Fibroblast of gingiva (primary cell): ENCODE data around the gene RNF40.

Experiments used
- DNase-seq: peaks from one replicate; pipeline ENCODE4 v3.0.0-alpha.2; 2011; ENCODE audit warnings: low read depth

Gene RNF40

DNA sequence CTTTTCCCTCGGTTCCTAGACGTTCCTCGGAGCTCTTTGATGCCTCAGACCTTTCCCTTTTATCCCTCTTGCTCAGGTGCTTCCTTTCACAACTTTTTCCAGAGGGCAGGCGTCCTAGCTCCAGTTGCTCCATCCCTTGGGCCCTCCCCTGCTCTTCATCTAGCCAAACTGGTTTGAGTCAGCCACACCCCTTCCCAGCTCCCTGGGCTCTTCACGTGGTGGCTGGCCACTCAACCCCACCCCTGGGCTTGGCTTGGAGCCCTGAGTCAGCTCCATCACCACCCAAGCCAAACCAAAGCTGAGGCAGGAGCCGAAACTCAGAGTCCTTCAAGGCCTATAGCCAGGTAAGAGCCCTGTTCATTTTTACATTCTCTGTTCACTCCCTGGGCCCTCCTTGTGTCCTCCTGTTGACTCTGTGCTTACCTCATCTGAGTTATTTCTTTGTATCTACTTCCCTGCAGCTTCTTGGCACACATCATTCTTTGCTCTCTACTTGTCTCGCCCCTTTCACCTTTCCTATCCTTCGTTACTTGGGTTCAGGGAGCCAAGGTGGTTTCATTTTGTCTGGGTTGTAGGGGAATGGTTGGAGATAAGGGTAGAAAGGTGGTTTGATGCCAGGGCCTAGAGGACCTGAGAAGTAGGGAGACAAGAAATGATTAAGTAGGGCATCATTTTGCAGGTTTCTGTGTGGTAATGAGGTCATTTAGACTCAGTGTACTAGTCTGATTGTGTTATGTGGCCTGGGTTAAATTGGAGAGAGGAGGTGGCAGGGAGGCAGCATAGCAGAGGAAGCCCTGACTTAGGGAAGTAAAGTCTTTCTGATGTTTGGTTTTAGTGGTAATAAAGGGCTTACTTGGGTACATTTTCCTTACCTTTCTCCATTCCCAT is 21.5 kb upstream of the RNF40 start:
- peak; percentile 86 for DNase-seq

DNA sequence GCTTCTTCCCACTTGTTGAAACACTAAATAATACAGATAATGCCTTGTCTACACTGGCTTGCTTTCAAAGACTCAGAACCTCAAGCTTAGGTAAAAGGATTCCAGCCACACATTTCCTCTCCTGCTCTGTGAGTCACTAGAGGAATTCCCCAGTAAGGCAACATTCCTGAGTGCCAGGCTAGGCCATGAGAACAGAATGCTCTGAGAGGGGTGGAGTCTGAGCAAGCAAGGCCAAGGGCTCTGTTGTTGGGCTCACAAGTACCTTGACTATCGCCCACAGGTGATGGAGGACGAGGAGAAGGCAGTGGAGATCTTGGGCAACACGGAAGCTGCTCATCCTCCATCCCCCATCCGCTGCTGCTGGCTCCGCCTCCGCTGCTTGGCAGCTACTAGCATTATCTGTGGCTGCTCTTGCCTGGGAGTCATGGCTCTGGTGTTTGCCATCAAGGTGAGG is 20.6 kb upstream of the RNF40 start:
- DNase-seq: peak; percentile 63

DNA sequence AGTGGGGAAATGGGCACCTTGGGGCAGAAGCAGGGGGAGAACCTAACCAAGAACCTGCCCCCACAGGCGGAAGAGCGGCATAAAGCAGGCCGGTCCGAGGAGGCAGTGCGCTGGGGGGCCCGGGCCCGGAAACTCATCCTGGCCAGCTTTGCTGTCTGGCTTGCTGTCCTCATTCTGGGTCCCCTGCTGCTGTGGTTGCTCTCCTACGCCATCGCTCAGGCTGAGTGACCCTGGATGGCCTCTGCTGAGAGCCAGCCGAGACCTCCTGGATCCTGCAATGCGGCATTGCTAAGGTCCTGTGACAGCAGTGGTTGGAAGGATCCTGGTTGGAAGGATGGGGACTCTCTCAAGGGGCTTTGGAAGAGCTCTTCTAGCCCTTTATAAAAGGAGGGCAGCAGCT is 18.4 kb upstream of the RNF40 start:
- DNase-seq: no peak

DNA sequence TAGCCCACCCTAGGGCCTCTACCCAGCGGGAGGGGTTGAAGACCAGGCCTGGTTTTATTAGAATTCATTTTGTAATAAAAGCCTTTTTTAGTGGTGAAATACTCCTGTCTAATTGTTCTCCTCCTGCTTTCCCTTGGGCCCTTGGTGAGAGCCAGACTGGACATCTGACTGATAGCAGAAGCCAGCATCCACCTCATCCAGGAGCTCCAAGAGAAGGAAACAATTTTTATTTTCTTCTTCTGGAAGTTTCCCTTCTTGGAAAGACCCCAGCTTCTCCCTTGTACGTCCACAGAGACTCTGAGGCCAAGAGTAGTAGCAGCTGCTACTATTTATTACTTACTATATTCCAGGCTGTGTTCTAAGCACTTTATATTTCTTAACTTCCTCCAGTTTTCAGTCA is 17.9 kb upstream of the RNF40 start:
- DNase-seq: no peak

DNA sequence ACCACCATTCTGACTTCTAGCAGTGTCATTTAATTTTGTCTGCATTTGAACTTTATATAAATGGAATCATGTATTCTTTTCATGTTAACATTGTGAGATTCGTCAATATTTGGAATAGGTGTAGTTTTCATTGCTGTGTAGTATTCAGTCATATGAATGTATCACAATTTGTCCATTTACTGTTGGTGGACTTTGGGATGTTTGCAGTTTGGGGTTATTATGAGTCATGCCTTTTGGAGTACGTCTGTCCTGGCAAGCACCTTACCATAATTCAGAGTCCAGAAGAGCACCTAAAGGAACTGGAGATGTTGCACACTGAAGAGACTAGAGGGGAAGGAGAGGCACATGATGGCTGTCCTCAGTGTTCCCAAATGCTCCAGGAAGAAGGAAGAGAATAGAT is 17.0 kb upstream of the RNF40 start:
- no peak for DNase-seq

DNA sequence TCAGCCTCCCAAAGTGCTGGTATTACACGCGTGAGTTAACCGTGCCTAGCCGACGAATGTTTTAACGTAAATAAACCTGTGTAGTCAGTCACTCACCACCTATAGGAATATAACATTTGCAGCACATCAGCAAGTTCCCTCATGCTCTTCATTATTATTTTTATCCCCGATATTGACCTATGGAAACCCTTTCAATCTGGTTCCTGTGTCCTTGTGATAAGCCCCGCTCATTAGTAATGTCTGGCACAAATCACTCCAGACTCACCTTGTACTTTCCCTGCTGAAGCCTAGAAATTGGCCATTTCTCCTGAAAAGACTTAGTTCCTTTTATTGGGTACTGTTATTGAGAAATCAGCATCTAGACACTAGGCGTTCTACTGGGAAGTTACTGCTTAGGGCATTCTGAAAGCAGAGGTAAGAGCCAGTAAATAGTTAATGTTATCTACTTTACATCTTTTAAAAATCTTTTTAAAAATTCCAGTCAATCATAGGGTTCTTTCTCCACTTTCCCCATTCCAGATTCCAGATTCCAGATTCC is 15.4 kb upstream of the RNF40 start:
- DNase-seq: no peak

DNA sequence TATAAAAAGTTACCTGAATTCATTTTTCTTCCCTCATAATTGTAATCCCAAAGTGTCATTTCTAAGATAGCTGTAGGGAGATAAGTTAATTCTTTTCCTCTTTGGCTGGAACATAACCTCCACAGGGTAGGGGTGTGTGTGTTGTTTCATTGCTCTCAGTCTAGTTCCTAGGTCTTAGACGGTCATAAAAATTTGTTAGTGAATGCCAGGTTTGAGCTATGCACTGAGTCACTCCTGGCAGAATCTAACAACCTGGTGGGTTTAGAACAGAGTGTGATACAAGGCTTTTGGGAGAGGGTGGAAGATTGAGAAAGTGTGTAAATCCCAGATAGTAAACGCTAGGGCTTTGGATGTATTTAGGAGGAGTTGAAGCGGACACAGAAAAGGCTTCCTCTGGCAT is 14.8 kb upstream of the RNF40 start:
- DNase-seq: peak; percentile 20

DNA sequence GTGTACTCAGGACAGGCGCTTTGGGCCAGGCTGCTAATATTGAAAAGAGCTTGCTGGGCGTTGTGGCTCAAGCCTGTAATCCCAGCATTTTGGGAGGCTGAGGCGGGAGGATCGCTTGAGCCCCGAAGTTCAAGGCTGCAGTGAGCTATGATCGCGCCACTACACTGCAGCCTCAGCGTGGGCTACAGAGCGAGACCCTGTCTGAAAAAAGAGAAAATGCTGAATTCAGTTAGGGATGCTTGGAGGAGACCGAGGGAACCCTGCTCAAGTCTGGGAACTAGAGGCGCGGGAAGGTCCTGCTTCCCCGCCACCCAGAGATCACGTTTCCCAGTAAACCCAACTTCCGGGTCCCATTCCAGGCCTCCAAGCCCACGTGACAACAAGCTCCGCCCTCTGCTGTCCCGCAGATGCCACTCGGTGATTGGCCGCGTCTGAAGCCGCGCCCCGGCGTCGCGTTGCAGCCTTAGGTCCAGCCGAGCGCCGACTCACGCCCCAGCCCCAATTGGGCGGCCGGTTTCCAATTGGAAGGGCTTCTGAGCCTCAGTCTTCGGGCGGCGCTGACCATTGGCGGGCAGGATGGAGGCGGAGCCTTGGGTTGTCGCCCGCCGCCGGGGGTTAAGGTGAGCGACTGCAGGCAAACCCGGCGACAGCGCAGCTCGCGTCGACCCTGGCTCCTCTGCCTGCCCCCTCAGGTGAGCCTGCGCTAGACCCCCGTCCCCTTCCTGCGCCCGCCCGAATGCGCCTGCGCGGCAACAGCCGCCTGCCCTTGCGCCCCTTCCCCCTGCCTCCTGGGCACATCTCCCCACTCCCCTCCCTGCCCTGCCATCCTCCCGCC is 14.1 kb upstream of the RNF40 start, which contains the start of gene PHKG2:
TSS of gene PHKG2 (plus strand) at position 627 of the 835 bp plus-strand sequence. CDS start 396 bp downstream, outside the sequence.
- peak; percentile 99 for DNase-seq

DNA sequence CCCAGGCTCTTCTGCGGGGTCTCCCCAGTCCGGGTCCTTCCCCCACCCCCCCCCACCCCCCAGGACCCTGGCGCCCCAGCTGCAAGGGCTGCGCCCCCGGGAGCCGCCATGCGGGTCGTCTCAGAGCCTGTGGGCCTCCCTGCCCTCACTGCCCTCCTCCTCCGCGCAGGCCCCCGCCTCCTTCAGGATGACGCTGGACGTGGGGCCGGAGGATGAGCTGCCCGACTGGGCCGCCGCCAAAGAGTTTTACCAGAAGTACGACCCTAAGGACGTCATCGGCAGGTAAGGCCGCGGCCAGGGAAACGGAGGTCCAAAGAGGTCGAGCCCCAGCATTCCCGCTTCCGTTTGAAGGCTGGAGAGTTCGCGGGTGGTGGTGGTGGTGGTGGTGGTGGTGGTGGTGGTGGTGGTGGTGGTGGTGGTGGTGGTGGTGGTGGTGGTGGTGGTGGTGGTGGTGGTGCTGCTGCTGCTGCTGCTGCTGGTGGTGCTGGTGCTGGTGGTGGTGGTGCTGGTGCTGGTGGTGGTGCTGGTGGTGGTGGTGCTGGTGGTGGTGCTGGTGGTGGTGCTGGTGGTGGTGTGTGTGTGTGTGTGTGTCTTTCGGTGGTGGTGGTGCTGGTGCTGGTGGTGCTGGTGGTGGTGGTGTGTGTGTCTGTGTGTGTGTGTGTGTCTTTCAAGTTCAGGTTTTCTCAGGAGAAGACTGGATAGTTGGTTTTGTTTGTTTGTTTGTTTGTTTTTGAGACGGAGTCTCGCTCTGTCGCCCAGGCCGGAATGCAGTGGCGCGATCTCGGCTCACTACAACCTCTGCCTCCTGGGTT is 13.3 kb upstream of the RNF40 start:
- peak; percentile 29 for DNase-seq

DNA sequence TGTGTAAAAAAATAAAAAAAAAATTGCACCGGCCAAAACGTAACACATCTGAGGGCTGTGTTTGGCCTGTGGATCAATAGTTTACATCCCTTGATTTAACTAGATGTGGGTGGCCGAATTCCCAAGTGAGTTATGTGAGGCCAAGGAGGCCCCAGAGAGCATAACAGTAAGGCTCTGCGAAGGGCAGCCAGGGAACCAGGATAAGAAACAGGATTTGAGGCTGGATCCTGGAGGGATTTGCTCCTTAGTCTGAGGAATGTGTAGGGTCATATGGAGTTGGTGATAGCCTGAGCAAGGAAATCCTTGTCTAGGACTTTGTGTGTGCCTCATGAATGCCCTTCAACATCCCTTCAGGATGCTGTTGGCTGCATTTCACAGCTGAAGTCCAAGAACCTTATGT is 11.9 kb upstream of the RNF40 start:
- no peak for DNase-seq

DNA sequence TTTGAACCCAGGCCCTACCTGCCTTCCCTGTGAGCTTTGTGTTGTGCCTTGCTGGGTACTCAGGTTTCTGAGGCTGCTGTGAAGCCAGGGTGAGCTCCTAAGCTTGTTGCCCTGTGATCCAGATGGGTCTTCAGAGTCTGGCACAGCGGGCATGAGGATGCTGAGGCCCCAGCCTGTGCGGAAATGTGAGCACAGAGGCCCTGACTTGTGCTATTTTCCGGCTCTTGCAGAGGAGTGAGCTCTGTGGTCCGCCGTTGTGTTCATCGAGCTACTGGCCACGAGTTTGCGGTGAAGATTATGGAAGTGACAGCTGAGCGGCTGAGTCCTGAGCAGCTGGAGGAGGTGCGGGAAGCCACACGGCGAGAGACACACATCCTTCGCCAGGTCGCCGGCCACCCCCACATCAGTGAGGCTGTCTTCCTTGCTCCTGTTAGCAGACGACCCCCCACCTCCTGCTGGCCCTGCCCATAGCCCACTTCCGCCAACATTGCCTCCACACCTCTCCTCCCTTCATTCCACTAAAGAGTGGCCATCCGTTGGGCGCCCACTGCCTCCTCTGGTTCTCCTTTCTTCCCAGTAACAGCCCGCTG is 11.2 kb upstream of the RNF40 start:
- no peak for DNase-seq

DNA sequence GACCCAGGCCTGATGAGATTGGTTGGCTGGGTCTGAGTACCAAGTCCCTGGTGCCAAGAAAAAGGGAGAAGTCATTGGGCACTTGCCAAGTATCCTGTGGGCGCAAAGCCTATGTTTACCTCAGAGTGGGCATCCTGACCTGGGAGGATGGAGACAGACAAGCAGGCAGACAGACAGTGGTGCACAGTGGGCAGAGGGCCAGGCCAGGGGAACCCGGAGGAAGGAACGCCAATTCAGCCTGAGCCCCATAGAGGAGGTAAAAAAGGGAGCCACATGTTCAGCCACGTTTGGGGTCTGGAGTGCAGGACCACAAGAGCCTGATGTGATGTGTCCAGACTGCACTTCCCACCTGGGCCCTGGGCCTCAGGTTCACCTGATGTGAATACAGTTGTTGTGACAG is 8.5 kb upstream of the RNF40 start:
- DNase-seq: no peak

DNA sequence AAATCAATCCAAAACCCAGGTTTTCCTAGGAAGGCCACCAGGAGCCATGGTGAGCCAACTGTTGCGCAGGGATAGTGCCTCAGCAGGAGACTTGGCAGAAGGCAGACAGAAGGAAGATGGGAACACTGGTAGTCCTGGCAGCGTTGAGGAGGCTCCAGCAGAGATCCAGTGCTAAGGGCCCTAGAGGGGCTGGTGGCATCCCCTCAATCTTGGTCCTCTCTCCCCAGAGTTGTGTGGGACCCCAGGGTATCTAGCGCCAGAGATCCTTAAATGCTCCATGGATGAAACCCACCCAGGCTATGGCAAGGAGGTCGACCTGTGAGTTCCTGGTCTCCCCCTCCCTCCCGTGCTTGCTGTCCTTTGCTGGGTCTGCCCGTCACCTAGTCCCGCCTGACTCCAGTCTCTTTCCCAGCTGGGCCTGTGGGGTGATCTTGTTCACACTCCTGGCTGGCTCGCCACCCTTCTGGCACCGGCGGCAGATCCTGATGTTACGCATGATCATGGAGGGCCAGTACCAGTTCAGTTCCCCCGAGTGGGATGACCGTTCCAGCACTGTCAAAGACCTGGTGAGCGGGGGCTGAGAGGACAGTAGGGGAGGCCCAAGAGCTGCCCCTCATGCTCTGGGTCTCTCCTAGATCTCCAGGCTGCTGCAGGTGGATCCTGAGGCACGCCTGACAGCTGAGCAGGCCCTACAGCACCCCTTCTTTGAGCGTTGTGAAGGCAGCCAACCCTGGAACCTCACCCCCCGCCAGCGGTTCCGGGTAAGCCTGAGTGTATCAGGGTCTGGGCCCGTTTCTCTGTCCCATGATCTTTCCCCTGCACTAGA is 6.0 kb upstream of the RNF40 start:
- DNase-seq: no peak

DNA sequence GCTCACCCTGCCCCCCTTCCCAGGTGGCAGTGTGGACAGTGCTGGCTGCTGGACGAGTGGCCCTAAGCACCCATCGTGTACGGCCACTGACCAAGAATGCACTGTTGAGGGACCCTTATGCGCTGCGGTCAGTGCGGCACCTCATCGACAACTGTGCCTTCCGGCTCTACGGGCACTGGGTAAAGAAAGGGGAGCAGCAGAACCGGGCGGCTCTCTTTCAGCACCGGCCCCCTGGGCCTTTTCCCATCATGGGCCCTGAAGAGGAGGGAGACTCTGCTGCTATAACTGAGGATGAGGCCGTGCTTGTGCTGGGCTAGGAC is 5.4 kb upstream of the RNF40 start:
- no peak for DNase-seq

DNA sequence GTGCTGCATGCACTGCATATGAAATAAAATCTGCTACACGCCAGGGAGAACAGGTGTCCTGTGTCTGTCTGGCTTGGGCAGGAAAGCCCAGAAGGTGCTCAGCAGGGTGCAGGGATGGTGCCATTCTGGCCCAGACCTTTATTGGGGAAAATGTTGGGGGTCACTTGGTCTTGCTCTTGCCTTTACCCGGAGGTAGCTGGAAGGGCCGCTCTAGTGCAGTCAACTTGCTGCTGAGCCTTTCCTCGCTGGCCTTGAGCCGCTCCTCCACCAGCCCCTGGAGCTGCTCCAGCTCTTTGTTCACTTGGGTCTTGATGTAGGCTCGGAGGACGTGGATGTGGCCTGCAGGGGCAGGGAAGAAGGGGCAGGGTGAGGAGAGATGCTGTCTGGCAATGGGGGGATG is 4.8 kb upstream of the RNF40 start:
- DNase-seq: no peak

DNA sequence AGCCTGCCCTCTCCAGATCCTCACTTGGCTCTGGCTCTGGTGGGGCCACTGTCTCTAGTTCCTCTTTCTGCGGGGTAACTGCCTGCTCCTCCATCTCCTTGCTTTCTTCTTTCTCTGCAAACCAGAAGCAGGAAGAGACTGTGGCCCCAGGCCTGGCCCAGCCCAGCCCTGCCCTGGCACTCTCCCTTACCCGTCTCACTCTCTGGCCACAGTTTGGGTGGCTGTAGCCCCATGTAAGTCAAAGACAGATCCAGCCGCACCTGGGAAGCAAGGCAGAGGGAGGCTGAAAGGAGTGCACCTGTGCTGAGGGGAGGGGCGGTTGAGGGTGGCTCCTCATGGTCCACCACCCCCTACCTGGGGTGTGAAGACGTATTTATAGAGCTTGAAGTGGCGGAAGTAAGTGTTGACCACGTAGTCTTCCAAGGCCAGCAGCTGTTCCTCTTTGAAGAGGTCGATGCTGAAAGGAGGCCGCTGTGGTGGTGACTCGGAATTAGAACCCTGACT is 3.1 kb upstream of the RNF40 start:
- no peak for DNase-seq

DNA sequence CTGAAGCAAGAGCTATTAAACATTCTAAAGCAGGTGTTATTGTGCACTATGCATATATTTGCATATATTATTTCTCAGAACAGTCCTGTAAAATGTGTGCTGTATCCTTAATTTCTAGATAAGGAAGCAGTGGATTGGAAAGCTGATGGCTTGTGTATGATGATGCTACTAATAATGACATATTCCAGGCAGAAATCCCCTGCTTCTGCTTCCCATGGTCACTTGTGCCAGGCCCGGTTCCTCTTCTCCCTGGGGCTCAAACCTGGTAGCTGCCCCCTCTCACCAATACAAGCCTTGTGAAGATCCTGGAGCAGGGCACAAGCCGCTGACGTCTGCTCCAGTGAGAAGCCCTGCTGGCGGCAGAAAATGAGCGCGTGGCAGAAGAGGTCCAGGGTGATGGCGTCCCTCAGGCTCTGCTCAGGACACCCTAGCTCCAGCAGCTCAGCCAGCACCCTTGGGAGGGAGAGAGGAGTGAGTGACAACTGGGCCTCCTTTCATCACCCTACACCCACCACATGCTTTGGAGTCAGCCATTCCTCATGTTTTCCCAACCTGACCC is 2.0 kb upstream of the RNF40 start:
- no peak for DNase-seq

DNA sequence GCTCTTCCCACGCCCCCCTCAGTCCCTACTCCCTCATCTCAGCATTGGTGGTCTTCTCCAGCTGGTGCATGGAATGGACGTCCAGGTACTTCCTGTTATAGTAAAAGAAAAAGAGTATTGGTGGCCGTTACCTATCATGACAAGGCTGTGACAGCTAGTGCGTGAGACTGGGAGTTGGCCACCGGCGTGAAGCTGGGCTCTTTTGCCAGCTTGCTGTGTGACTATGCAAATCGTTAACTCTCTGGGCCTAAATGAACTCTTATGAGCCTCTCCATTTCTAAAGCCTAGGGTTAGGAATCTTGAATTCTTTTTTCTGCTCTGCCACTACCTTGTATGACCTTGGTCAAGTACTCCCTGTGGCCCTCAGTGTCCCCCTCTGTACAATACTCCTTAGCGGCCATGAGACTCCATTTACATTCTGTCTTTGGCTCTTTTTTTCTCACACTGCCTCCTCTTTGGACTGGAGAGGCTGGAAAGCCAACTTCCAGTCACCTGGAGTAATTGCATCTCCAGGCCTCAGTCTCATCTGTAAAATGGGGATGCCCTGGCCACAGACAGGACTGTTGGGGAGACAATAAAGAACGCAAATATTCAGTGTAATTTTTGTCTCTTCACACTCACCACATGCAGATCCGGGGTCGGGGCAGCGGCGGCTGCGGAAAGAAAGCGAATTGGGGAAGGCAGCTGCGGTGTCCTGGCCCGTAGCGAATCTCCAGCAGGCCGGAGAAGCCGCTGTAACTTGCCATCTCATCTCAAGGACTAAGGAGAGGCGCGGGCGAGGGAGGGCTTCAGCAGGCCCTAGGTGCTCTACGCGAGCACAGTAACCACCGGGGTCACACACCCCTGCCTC is 1.3 kb upstream of the RNF40 start:
- no peak for DNase-seq

DNA sequence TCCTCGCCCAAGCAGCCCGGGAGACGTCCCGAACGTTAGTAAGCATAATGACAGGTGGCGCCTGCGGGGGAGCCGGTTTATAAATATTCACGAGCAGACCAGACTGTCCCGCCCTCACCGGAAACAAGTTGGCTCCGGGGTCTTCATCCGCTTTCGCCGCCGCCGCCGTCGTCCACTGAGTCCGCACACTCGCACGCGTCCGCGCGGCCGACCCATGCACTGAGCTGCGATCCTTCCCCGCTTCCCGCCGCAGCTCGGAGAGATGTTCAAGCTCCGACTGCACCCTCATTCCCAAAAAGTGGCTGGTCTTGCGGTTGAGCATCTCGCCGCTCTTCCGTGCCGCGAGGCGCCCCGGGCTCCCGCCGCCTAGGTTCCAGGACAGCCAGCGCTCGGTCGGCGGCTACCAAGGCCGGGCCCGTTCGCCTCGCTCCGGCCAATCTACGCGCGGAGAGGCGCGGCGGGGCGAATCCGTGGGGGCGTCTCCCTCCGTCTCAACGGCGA is 645 bp upstream of the RNF40 start:
- DNase-seq: no peak
